HFF-Myc (cell line): ENCODE measurements around the gene FNDC3A.

Experiments
- DNase-seq: peaks from one replicate; pipeline ENCODE4 v3.0.0-alpha.2; 2011; ENCODE audit warnings: low read depth; ENCODE audit errors: extremely low read depth
- H3K4me3 ChIP-seq: replicated peaks from 2 replicates; pipeline ENCODE4 v1.5.1; 2011; ENCODE audit warnings: low read depth, mild to moderate bottlenecking, control low read depth, low read length
- CTCF ChIP-seq: IDR thresholded peaks from 2 replicates; pipeline ENCODE4 v1.5.1; 2012; ENCODE audit warnings: mild to moderate bottlenecking, low read depth, low read length, control low read depth; ENCODE audit errors: missing control alignments

FNDC3A gene

GRCh38 chr13:49213997-49214916 is 238.5 kb downstream of the FNDC3A start:
- TF ChIP-seq CTCF: no peak
- H3K4me3 ChIP-seq: no peak overlapping the region
- DNase-seq: no peak

- DNase-seq: no peak
- H3K4me3 ChIP-seq: no peak overlapping the region
- no peak for TF ChIP-seq CTCF
These were observed 239.2 kb downstream of the FNDC3A start for GRCh38 chr13:49214917-49215376.

GRCh38 chr13:49216334-49216733 is 240.6 kb downstream of the FNDC3A start:
- TF ChIP-seq CTCF: no peak
- no peak for DNase-seq

GRCh38 chr13:49217962-49218492 is 242.3 kb downstream of the FNDC3A start:
- H3K4me3 ChIP-seq: no peak overlapping the region
- TF ChIP-seq CTCF: no peak
- DNase-seq: no peak

More at GRCh38 chr13:49216334-49216733, 240.6 kb downstream of the FNDC3A start:
- H3K4me3 ChIP-seq: no peak overlapping the region

- TF ChIP-seq CTCF: no peak
- no peak for DNase-seq
- H3K4me3 ChIP-seq: no peak overlapping the region
These were observed 242.9 kb downstream of the FNDC3A start for GRCh38 chr13:49218493-49219051.

- no peak for DNase-seq
- H3K4me3 ChIP-seq: no peak overlapping the region
- no peak for TF ChIP-seq CTCF
These were observed 243.9 kb downstream of the FNDC3A start for GRCh38 chr13:49219647-49220035.
